ENCODE data around the gene FHIT. TPM values are rescaled to one million over a fixed set of nuclear protein-coding genes. Genes with fewer than 3 reads are reported as not detected.

The FHIT gene
- total RNA-seq, 2 experiments from 2014 or later, result 86.0 to 90.6 TPM

- Histone ChIP-seq H3K9me3 (ENCODE audit: control insufficient read depth in 1 of 2, insufficient read depth in 1 of 2, low read length in 2 of 2) (no peaks in the 10 kb centered on the region), H3K36me3 (ENCODE audit: insufficient read depth, low read length) (no peaks in the 10 kb centered on the region), H3K27ac (ENCODE audit: low read depth in 1 of 2, low read length in 2 of 2) (no peak overlapping the region), H3K4me3 (ENCODE audit: low read length) (no peak overlapping the region), H3K27me3 (ENCODE audit: control insufficient read depth in 1 of 2, insufficient read depth in 2 of 2, low read length in 2 of 2) (no peaks in the 10 kb centered on the region), H3K4me1 (ENCODE audit: insufficient read depth, low read length) (no peaks in the 10 kb centered on the region)
- Mint-ChIP-seq H3K36me3 (ENCODE audit: low read depth) (no peaks in the 10 kb centered on the region), H3K27me3 (no peaks in the 10 kb centered on the region), H3K4me1 (ENCODE audit: low read depth) (no peaks in the 10 kb centered on the region), H3K27ac (no peak overlapping the region), H3K4me3 (no peak overlapping the region), H3K9me3 (no peaks in the 10 kb centered on the region)
- ChIA-PET POLR2A (no interaction called here), CTCF (no interaction called here)
- intact Hi-C loops (cut with DNase I, micrococcal nuclease), result no loop called here
- ATAC-seq (ENCODE audit: poor library complexity) (no peak), DNase-seq (no peak)
- no peak for TF ChIP-seq CTCF (IDR thresholded peaks at IDR 0.05)
Observed at GRCh38 chr3:60803216-60804173, 447.8 kb downstream of the FHIT start.

GRCh38 chr3:60801307-60801706 is 449.9 kb downstream of the FHIT start:
- ATAC-seq (ENCODE audit: poor library complexity) (no peak), DNase-seq (no peak)
- Mint-ChIP-seq H3K4me3 (no peak overlapping the region), H3K9me3 (no peaks in the 10 kb centered on the region), H3K27me3 (no peaks in the 10 kb centered on the region), H3K27ac (no peak overlapping the region), H3K36me3 (ENCODE audit: low read depth) (no peaks in the 10 kb centered on the region), H3K4me1 (ENCODE audit: low read depth) (no peaks in the 10 kb centered on the region)
- Histone ChIP-seq H3K27ac (ENCODE audit: low read depth in 1 of 2, low read length in 2 of 2) (no peak overlapping the region), H3K4me3 (ENCODE audit: low read length) (no peak overlapping the region), H3K9me3 (ENCODE audit: control insufficient read depth in 1 of 2, insufficient read depth in 1 of 2, low read length in 2 of 2) (no peaks in the 10 kb centered on the region), H3K4me1 (ENCODE audit: insufficient read depth, low read length) (no peaks in the 10 kb centered on the region), H3K36me3 (ENCODE audit: insufficient read depth, low read length) (no peaks in the 10 kb centered on the region), H3K27me3 (ENCODE audit: control insufficient read depth in 1 of 2, insufficient read depth in 2 of 2, low read length in 2 of 2) (no peaks in the 10 kb centered on the region)
- intact Hi-C loops (cut with DNase I, micrococcal nuclease), result no loop called here
- TF ChIP-seq CTCF (IDR thresholded peaks at IDR 0.05), result no peak
- ChIA-PET POLR2A (no interaction called here), CTCF (no interaction called here)

GRCh38 chr3:60798456-60798855 is 452.8 kb downstream of the FHIT start:
- DNase-seq (no peak), ATAC-seq (ENCODE audit: poor library complexity) (no peak)
- Mint-ChIP-seq H3K9me3 (no peaks in the 10 kb centered on the region), H3K27me3 (no peaks in the 10 kb centered on the region), H3K4me1 (ENCODE audit: low read depth) (no peaks in the 10 kb centered on the region), H3K27ac (no peak overlapping the region), H3K36me3 (ENCODE audit: low read depth) (no peaks in the 10 kb centered on the region), H3K4me3 (no peak overlapping the region)
- Histone ChIP-seq H3K4me3 (ENCODE audit: low read length) (no peak overlapping the region), H3K36me3 (ENCODE audit: insufficient read depth, low read length) (no peaks in the 10 kb centered on the region), H3K27me3 (ENCODE audit: control insufficient read depth in 1 of 2, insufficient read depth in 2 of 2, low read length in 2 of 2) (no peaks in the 10 kb centered on the region), H3K27ac (ENCODE audit: low read depth in 1 of 2, low read length in 2 of 2) (no peak overlapping the region), H3K4me1 (ENCODE audit: insufficient read depth, low read length) (no peaks in the 10 kb centered on the region), H3K9me3 (ENCODE audit: control insufficient read depth in 1 of 2, insufficient read depth in 1 of 2, low read length in 2 of 2) (no peaks in the 10 kb centered on the region)
- CTCF ChIA-PET, result no interaction called here
- POLR2A ChIA-PET, result no interaction called here
- intact Hi-C loops (cut with DNase I, micrococcal nuclease), result no loop called here
- TF ChIP-seq CTCF (IDR thresholded peaks at IDR 0.05), result no peak

Data from CD4-positive, alpha-beta T cell (primary cell).